Stimulated activated naive CD8-positive, alpha-beta T cell treated with anti-CD3 and anti-CD28 coated beads, Interleukin-15, Interleukin-2, amounts not matched to agents 100 ng/mL and 50 ng/mL, for 24 hours (primary cell): ENCODE data around the gene BCO2.

Source experiments
- H3K27ac Mint-ChIP-seq: one replicate; pipeline ENCODE4 v1.8.0; 2021; ENCODE audit warnings: mild to moderate bottlenecking, mixed read lengths
- H3K27me3 Mint-ChIP-seq: one replicate; pipeline ENCODE4 v1.8.0; 2021; ENCODE audit warnings: mixed read lengths
- H3K36me3 Mint-ChIP-seq: one replicate; pipeline ENCODE4 v1.8.0; 2021; ENCODE audit warnings: low read depth, mixed read lengths
- H3K4me1 Mint-ChIP-seq: one replicate; pipeline ENCODE4 v1.8.0; 2021; ENCODE audit warnings: low read depth, mixed read lengths
- H3K4me3 Mint-ChIP-seq: one replicate; pipeline ENCODE4 v1.8.0; 2021; ENCODE audit warnings: mild to moderate bottlenecking, mixed read lengths
- H3K9me3 Mint-ChIP-seq: one replicate; pipeline ENCODE4 v1.8.0; 2021; ENCODE audit warnings: mixed read lengths

Gene BCO2

DNA sequence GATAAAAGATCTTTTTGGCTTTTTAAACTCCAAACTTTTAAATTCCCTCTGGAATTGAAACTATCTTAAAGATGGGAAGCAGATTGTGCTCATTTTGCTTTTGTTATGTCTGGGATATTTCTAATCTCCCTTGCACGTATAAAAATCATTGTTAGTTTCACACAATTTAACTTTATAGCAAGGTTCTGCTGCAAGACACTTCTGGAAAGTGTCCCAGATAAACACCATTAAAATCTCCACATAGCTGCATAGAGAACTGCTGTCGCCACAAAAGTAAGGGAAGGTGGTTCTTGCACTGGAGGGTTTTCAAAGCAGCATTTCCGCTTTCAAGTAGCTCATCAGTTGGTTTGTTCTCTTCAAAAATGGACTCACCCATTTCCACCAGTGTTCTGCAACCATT, 62.7 kb downstream of the BCO2 start:
- Mint-ChIP-seq H3K9me3 (no peaks in the 10 kb centered on the region), H3K27me3 (no peaks in the 10 kb centered on the region), H3K27ac (no peak overlapping the region), H3K36me3 (peaks cover 62% of the 10 kb centered on the region), H3K4me3 (no peak overlapping the region), H3K4me1 (peaks cover 6% of the 10 kb centered on the region)

DNA sequence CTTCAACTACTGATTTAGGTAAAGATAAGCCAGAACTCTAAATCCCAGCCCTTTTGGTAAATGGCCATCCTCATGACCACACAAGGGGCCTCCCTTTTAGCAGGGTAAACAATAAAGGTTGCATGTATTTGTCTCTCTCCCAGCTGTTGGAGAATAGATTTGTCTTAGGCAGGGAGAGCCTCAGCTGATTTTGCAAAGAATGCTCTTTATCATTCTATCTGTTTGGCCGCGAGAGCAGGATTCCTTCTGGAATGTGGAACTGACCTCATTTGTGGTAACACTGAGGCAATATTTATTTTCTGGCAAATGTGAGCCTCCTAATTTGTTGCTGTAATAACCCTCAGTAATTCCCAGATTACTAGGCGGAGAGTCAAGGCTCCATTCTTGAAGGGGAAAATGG, 66.2 kb downstream of the BCO2 start:
- Mint-ChIP-seq H3K4me3 (no peak overlapping the region), H3K27ac (no peak overlapping the region), H3K36me3 (peaks cover 52% of the 10 kb centered on the region), H3K9me3 (peaks cover 9% of the 10 kb centered on the region), H3K27me3 (no peaks in the 10 kb centered on the region), H3K4me1 (no peaks in the 10 kb centered on the region)

DNA sequence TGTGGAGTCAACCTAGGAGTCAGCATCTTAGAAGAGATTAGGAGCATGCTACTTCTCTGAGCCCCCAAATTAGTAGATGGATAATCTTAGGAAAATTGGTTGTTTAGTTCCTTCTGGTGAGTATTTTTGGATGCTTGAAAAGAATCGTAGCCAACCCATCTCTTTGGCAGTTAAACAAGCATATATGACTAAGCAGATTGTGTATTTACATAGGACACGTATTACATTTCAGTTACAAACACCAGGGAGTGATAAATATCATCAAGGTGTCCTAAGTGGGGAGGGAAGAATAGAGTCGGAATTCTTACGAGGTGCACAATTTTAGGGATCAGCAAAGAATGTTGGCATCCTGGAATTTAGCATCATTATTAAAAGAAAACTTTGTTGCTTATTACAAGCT, 71.9 kb downstream of the BCO2 start:
- Mint-ChIP-seq H3K9me3 (peaks cover 9% of the 10 kb centered on the region), H3K36me3 (peaks cover 17% of the 10 kb centered on the region), H3K27me3 (no peaks in the 10 kb centered on the region), H3K27ac (no peak overlapping the region), H3K4me1 (no peaks in the 10 kb centered on the region), H3K4me3 (no peak overlapping the region)

DNA sequence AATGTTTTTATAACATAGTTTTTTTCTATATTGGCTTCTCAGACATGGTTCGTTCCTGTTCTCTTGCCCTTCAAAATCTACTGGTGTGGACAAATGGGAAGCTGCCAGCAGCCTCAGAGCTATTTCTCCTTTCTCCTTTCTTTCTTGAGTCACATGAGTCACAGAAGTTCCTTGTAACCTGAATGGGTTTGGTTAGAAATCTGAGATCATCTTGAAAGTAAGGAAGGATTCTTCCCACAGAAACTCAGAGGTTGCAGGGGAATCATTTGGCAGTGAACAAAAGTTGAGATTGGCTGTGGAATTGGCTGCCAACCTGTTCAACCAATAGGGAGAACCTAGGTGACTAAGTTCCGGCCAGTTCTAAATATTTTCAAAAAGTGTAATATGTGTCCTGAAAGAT, 72.9 kb downstream of the BCO2 start:
- peaks cover 9% of the 10 kb centered on the region for H3K9me3 Mint-ChIP-seq
- H3K27me3 Mint-ChIP-seq = no peaks in the 10 kb centered on the region
- no peak overlapping the region for H3K27ac Mint-ChIP-seq
- peaks cover 9% of the 10 kb centered on the region for H3K36me3 Mint-ChIP-seq
- no peak overlapping the region for H3K4me3 Mint-ChIP-seq
- H3K4me1 Mint-ChIP-seq = no peaks in the 10 kb centered on the region

GRCh38 chr11:112249871-112250610, 74.7 kb downstream of the BCO2 start:
- H3K27ac Mint-ChIP-seq = no peak overlapping the region
- H3K9me3 Mint-ChIP-seq = no peaks in the 10 kb centered on the region
- no peaks in the 10 kb centered on the region for H3K4me1 Mint-ChIP-seq
- no peaks in the 10 kb centered on the region for H3K27me3 Mint-ChIP-seq
- no peak overlapping the region for H3K4me3 Mint-ChIP-seq
- H3K36me3 Mint-ChIP-seq = no peaks in the 10 kb centered on the region

DNA sequence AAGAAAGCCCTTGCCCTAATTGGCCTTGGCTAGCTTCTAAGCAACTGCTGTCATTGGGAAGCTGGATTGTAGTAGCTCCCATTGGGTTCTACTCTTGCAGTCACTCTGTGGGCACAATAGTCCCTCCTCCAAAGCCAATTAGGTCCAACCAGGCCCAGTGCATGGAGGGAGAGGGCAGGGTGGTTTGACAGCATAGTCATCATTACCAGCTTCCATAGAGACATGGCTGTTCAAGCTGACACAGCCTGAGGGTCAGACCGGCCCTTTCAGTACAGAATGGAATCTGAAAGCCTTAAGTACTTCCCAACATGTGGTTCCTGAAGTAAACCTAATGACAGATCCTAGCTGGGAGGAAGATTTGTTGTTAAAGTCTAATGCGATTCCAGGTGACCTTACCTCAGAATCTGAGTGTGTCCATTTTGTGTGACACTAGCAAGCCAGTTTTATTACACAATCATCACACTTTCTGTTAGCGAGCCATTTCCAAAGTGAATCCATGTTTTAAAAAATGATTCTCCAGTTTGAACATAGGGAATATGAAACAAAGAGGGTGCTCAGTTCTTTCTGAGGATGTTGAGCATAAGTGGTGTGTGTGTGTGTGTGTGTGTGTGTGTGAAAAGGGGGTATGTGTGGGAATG, 78.4 kb downstream of the BCO2 start:
- no peak overlapping the region for H3K4me3 Mint-ChIP-seq
- no peaks in the 10 kb centered on the region for H3K27me3 Mint-ChIP-seq
- H3K36me3 Mint-ChIP-seq = no peaks in the 10 kb centered on the region
- no peaks in the 10 kb centered on the region for H3K9me3 Mint-ChIP-seq
- H3K27ac Mint-ChIP-seq = no peak overlapping the region
- H3K4me1 Mint-ChIP-seq = no peaks in the 10 kb centered on the region

- H3K27ac Mint-ChIP-seq = no peak overlapping the region
- no peak overlapping the region for H3K4me3 Mint-ChIP-seq
- H3K9me3 Mint-ChIP-seq = no peaks in the 10 kb centered on the region
- H3K36me3 Mint-ChIP-seq = no peaks in the 10 kb centered on the region
- no peaks in the 10 kb centered on the region for H3K27me3 Mint-ChIP-seq
- H3K4me1 Mint-ChIP-seq = no peaks in the 10 kb centered on the region
Observed at GRCh38 chr11:112255067-112255720, 79.9 kb downstream of the BCO2 start.

DNA sequence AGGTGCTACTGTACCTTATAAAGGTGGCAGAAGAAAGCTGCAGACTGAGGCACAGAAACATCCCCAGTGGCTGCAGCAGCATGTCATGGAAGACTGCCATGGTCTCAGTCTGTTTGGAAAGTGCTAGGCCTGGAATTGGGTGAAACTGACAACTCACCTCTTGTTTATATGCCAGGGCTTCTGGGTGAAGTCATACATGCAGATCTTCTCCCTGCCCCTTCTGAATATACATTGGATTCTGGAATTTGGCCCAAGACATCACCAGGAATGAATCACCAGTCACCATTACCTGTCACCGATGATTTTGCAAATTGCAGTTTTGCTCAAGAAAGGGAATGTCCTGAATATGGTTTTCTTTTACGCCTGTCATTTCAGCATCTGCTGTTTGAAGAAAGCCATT, 85.2 kb downstream of the BCO2 start, which contains the start of gene PLET1:
Gene PLET1 (minus strand): TSS at position 371 of the 400 bp plus-strand sequence. CDS start 271 bp downstream, at position 100.
- Mint-ChIP-seq H3K9me3 (no peaks in the 10 kb centered on the region), H3K36me3 (no peaks in the 10 kb centered on the region), H3K4me1 (no peaks in the 10 kb centered on the region), H3K27me3 (no peaks in the 10 kb centered on the region), H3K27ac (no peak within 1 kb of the TSS), H3K4me3 (no peak within 1 kb of the TSS)

DNA sequence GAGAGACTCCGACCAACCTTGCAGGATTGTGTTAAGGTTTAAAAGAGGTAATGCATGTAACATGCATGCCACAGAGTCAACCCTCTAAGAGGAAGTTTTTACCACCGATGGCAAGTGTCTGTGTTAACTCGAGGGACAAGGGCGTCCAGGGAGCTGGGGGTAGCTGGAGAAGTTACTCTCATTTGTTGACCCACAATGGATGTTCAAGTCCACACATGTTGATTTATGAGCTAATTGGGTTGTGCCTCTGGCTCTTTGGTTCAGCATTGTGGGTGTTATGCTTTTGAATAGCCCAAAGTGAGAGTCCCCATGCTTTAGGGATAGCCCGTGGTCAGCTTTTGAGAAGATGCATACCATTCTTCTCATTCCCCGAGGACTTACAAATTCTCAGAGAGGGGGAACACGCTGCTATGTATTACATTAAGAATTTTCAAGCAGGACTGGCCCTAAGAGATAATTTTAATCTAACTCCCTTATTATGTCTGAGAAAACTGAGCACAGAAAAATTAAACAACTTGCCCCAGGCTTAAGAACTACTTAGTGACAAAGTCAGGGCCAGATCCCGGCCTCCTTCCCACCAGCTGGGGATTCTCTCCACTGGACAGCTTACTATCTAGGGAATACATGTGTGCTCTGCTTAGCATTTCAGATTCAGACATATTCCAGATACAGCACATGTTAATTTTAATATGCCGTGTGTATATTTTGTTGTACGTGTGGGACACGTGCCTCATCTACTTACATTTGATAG, 90.5 kb downstream of the BCO2 start:
- Mint-ChIP-seq H3K36me3 (no peaks in the 10 kb centered on the region), H3K9me3 (no peaks in the 10 kb centered on the region)

DNA sequence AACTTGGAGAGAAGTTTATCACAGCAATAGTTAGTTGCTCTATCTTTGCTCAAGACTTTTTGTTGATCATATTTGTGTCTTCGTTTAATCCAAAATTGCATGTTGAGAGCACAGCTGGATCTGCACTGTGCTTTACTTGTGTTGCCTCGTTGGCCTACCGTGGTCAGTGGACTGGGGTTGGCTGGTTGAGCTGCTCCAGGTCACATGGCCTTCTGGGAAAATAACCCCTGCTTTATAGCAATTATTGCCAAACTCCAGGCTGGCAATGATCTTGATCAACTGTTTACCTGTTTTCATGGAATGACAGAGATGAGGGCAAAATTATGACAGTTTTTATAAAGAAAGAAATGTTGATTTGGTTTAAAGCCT, 91.1 kb downstream of the BCO2 start:
- no peaks in the 10 kb centered on the region for H3K36me3 Mint-ChIP-seq
- no peak overlapping the region for H3K4me3 Mint-ChIP-seq
- H3K4me1 Mint-ChIP-seq = no peaks in the 10 kb centered on the region
- H3K27ac Mint-ChIP-seq = no peak overlapping the region
- no peaks in the 10 kb centered on the region for H3K9me3 Mint-ChIP-seq
- no peaks in the 10 kb centered on the region for H3K27me3 Mint-ChIP-seq

More for the DNA sequence above, 90.5 kb downstream of the BCO2 start:
- Mint-ChIP-seq H3K4me3 (no peak overlapping the region), H3K27me3 (no peaks in the 10 kb centered on the region), H3K27ac (no peak overlapping the region), H3K4me1 (no peaks in the 10 kb centered on the region)

GRCh38 chr11:112267188-112267591, 91.9 kb downstream of the BCO2 start:
- no peaks in the 10 kb centered on the region for H3K36me3 Mint-ChIP-seq
- H3K27me3 Mint-ChIP-seq = no peaks in the 10 kb centered on the region
- H3K9me3 Mint-ChIP-seq = no peaks in the 10 kb centered on the region
- no peak overlapping the region for H3K4me3 Mint-ChIP-seq
- no peak overlapping the region for H3K27ac Mint-ChIP-seq
- no peaks in the 10 kb centered on the region for H3K4me1 Mint-ChIP-seq

DNA sequence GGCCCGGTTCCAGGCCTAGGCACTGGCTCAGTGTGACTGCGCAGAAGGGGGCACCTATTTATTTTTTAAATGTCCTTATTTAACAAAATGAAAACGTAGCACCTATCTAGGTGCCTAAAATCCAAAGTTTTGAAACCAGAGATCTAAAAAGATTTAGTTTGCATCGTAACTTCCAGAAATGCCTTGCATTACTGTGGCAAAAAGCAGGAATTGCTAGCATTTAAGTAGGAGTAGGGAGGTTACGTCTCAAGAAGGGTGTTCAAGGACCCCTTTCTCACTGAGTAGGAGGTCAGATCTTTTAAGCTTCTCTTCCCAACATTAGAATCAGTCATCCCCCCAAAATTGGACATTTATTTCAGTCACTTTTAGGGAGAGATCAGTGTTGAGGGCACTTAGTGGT, 93.1 kb downstream of the BCO2 start:
- no peaks in the 10 kb centered on the region for H3K9me3 Mint-ChIP-seq
- no peaks in the 10 kb centered on the region for H3K27me3 Mint-ChIP-seq
- H3K36me3 Mint-ChIP-seq = no peaks in the 10 kb centered on the region
- no peak overlapping the region for H3K27ac Mint-ChIP-seq
- H3K4me1 Mint-ChIP-seq = no peaks in the 10 kb centered on the region
- H3K4me3 Mint-ChIP-seq = no peak overlapping the region
